Measurements from ENCODE around the gene ATP8A1.

Gene ATP8A1

GRCh38 chr4:42396752-42397634, 259.9 kb downstream of the ATP8A1 start, which contains the start of gene SHISA3:
Gene SHISA3, plus strand, starts transcription at chr4:42397488. Its CDS starts 569 bp downstream, at chr4:42398057.
- peak within 1 kb of the TSS; percentile 58 for H2AFZ ChIP-seq
- no peak for TF ChIP-seq CTCF (IDR thresholded peaks at IDR 0.05)
- no peaks in the 10 kb centered on the region for H3K4me1 ChIP-seq
- no peak within 1 kb of the TSS for H3K27ac ChIP-seq
- no peaks in the 10 kb centered on the region for H3K79me2 ChIP-seq
- H3K36me3 ChIP-seq (ENCODE audit: control insufficient read depth, insufficient read depth, low read length) = no peaks in the 10 kb centered on the region
- peak within 1 kb of the TSS; percentile 45 for H3K4me3 ChIP-seq (ENCODE audit: low read depth, low read length)
- H3K9ac ChIP-seq = no peak within 1 kb of the TSS
- no peaks in the 10 kb centered on the region for H3K9me3 ChIP-seq (ENCODE audit: control insufficient read depth, low read length)
- peak within 1 kb of the TSS; percentile 76 for H3K4me2 ChIP-seq (ENCODE audit: low read length)
- no peaks in the 10 kb centered on the region for H3K27me3 ChIP-seq (ENCODE audit: control insufficient read depth, insufficient read depth, low read length)

GRCh38 chr4:42396361-42396751, 260.5 kb downstream of the ATP8A1 start:
- no peaks in the 10 kb centered on the region for H3K36me3 ChIP-seq (ENCODE audit: control insufficient read depth, insufficient read depth, low read length)
- no peaks in the 10 kb centered on the region for H3K4me1 ChIP-seq
- no peak overlapping the region for H3K27ac ChIP-seq
- H3K79me2 ChIP-seq = no peaks in the 10 kb centered on the region
- H3K9me3 ChIP-seq (ENCODE audit: control insufficient read depth, low read length) = no peaks in the 10 kb centered on the region
- H2AFZ ChIP-seq = no peak overlapping the region
- H3K4me3 ChIP-seq (ENCODE audit: low read depth, low read length) = no peak overlapping the region
- H3K27me3 ChIP-seq (ENCODE audit: control insufficient read depth, insufficient read depth, low read length) = no peaks in the 10 kb centered on the region
- H3K4me2 ChIP-seq (ENCODE audit: low read length) = no peak overlapping the region
- no peak overlapping the region for H3K9ac ChIP-seq
- TF ChIP-seq CTCF (IDR thresholded peaks at IDR 0.05) = no peak

GRCh38 chr4:42395595-42395994, 261.3 kb downstream of the ATP8A1 start:
- Histone ChIP-seq H3K4me3 (ENCODE audit: low read depth, low read length) (no peak overlapping the region), H3K36me3 (ENCODE audit: control insufficient read depth, insufficient read depth, low read length) (no peaks in the 10 kb centered on the region), H3K9ac (no peak overlapping the region), H3K4me1 (no peaks in the 10 kb centered on the region), H3K4me2 (ENCODE audit: low read length) (no peak overlapping the region), H3K9me3 (ENCODE audit: control insufficient read depth, low read length) (no peaks in the 10 kb centered on the region), H2AFZ (no peak overlapping the region), H3K79me2 (no peaks in the 10 kb centered on the region), H3K27me3 (ENCODE audit: control insufficient read depth, insufficient read depth, low read length) (no peaks in the 10 kb centered on the region), H3K27ac (no peak overlapping the region)
- TF ChIP-seq CTCF (IDR thresholded peaks at IDR 0.05) = no peak

GRCh38 chr4:42392436-42392835, 264.5 kb downstream of the ATP8A1 start:
- Histone ChIP-seq H3K9ac (no peak overlapping the region), H3K9me3 (ENCODE audit: control insufficient read depth, low read length) (no peaks in the 10 kb centered on the region), H3K27me3 (ENCODE audit: control insufficient read depth, insufficient read depth, low read length) (no peaks in the 10 kb centered on the region), H3K27ac (no peak overlapping the region), H3K36me3 (ENCODE audit: control insufficient read depth, insufficient read depth, low read length) (no peaks in the 10 kb centered on the region), H2AFZ (no peak overlapping the region), H3K4me3 (ENCODE audit: low read depth, low read length) (no peak overlapping the region), H3K4me1 (no peaks in the 10 kb centered on the region), H3K4me2 (ENCODE audit: low read length) (no peak overlapping the region), H3K79me2 (no peaks in the 10 kb centered on the region)
- no peak for TF ChIP-seq CTCF (IDR thresholded peaks at IDR 0.05)

GRCh38 chr4:42391981-42392380, 264.9 kb downstream of the ATP8A1 start:
- H3K27me3 ChIP-seq (ENCODE audit: control insufficient read depth, insufficient read depth, low read length) = no peaks in the 10 kb centered on the region
- no peak overlapping the region for H2AFZ ChIP-seq
- no peaks in the 10 kb centered on the region for H3K4me1 ChIP-seq
- no peaks in the 10 kb centered on the region for H3K79me2 ChIP-seq
- no peak overlapping the region for H3K4me3 ChIP-seq (ENCODE audit: low read depth, low read length)
- H3K9ac ChIP-seq = no peak overlapping the region
- H3K36me3 ChIP-seq (ENCODE audit: control insufficient read depth, insufficient read depth, low read length) = no peaks in the 10 kb centered on the region
- TF ChIP-seq CTCF (IDR thresholded peaks at IDR 0.05) = no peak
- H3K4me2 ChIP-seq (ENCODE audit: low read length) = no peak overlapping the region
- H3K9me3 ChIP-seq (ENCODE audit: control insufficient read depth, low read length) = no peaks in the 10 kb centered on the region
- H3K27ac ChIP-seq = no peak overlapping the region

All from parathyroid adenoma (tissue), 2 donors.